Fibroblast of the conjunctiva (primary cell): ENCODE results near the gene CRIP3.
"Not testable (repeated sequence)": the region's sequence is repeated elsewhere in the genome, so short reads cannot be mapped to it uniquely, and the experiment has no call there.

Experiments used
- DNase-seq: peaks from one replicate; pipeline ENCODE4 v3.0.0-alpha.2; 2010; ENCODE audit warnings: low read depth

CRIP3 gene

GRCh38 chr6:43306086-43306485 is 2.5 kb downstream of the CRIP3 start:
- no peak for DNase-seq

- no peak for DNase-seq
These were observed 3.7 kb downstream of the CRIP3 start for GRCh38 chr6:43304882-43305281.

DNA sequence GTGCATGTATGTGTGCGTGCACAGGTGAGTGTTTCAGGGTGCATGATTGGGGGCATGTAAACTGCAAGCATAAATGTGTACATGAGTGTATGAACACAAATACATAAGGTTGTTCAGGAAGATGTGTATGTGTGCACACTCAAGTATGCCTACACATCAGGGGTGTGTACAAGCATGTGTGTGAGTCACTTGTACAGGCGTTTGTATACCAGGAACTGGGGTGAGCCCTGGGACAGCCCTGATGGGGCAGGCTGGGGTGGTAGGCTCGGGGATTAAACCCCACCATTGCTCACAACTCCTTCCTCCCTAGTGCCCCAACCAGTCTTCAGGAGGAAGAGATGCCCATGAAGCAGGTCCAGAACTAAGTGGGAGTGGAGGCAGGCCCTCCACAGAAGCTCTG is 4.3 kb downstream of the CRIP3 start:
- no peak for DNase-seq

GRCh38 chr6:43303751-43304331 is 4.8 kb downstream of the CRIP3 start:
- no peak for DNase-seq

- DNase-seq: not testable (repeated sequence)
These were observed 5.6 kb downstream of the CRIP3 start for GRCh38 chr6:43303006-43303405.

GRCh38 chr6:43302126-43302525 is 6.5 kb downstream of the CRIP3 start:
- DNase-seq: no peak

GRCh38 chr6:43301081-43301870 is 7.3 kb downstream of the CRIP3 start:
- DNase-seq: no peak

- no peak for DNase-seq
These were observed 9.0 kb downstream of the CRIP3 start for GRCh38 chr6:43299338-43300293.

GRCh38 chr6:43298565-43299337 is 9.9 kb downstream of the CRIP3 start:
- DNase-seq: no peak

GRCh38 chr6:43297644-43298564 is 10.7 kb downstream of the CRIP3 start, which contains the start of gene SLC22A7:
TSS of gene SLC22A7 (plus strand) at chr6:43298260. CDS start at chr6:43298359, 99 bp downstream.
- no peak for DNase-seq

- no peak for DNase-seq
These were observed 11.7 kb downstream of the CRIP3 start for GRCh38 chr6:43296780-43297497.

DNA sequence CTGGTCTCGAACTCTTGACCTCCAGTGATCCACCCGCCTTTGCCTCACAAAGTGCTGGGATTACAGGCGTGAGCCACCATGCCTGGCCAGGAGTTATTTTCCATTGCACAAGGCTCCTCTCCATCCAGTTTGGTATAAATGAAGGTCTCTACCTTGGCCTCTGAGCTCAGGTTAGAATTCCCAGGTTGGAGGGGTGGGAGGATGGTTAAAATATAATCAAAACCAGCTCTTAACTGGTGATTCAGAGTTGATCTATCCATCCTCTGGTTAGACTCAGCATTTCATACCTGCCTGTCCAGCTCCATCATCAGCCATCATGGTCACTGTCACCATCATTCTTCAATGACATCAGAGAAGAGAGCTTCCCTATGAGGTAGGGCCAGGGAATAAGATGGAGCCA is 13.2 kb downstream of the CRIP3 start:
- no peak for DNase-seq

DNA sequence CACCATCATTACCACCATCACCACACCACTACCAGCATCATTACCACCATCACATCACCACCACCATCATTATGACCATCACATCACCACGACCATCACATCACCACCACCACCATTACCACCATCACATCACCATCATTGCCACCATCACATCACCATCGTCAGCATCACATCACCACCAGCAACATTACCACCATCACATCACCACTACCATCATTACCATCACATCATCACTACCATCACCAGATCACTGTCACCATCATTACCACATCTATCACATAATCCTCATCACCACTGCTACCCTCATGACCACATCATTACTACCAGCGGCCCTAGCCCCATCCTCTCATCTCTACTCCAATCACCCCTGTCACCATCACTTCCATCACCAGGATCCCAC is 14.1 kb downstream of the CRIP3 start:
- no peak for DNase-seq

GRCh38 chr6:43293698-43294097 is 14.9 kb downstream of the CRIP3 start:
- no peak for DNase-seq

DNA sequence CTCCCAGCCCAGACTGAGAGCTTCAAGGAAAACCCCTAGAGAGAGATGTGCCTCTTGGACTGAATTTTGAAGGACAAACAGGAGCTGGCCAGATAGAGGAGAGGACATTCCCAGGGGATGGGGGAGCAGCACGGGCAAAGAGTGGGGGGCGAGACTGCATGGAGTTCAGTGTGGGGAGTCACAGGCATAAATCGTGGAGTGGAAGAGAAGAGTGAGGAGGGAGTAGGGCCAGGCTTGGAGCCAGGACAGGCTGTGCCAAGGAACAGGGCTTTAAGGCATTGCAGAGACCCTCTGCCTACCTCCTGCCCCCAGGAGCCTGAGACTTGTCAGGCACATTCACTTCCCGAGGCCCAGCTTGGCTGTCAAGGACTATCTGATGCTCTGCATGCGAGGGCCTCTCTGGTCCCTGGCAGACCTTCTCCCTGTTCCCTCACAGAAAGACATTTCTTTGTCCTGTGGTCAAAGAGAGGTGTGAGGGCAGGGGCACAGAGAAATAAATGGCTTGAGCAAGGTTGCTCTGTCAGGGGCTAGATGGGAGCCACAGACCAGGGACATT is 15.8 kb downstream of the CRIP3 start:
- no peak for DNase-seq

GRCh38 chr6:43292341-43292740 is 16.3 kb downstream of the CRIP3 start:
- DNase-seq: no peak

DNA sequence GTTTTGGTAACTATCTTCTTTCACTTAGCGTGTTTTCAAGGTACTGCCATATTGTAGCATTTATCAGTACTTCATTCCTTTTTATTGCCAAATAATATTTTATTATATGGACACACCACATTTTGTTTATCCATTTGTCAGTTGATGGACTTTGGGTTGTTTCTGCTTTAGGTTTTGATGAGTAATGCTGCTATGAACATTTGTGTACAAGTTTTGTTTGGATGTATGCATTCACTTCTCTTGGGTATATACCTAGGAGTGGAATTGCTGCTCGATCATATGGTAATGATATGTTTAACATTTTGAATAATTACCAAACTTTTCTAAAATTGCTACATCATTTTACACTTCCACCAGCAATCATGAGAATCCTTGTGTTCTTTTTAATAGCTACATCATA is 16.9 kb downstream of the CRIP3 start:
- DNase-seq: no peak

GRCh38 chr6:43290905-43291355 is 17.7 kb downstream of the CRIP3 start:
- DNase-seq: no peak

DNA sequence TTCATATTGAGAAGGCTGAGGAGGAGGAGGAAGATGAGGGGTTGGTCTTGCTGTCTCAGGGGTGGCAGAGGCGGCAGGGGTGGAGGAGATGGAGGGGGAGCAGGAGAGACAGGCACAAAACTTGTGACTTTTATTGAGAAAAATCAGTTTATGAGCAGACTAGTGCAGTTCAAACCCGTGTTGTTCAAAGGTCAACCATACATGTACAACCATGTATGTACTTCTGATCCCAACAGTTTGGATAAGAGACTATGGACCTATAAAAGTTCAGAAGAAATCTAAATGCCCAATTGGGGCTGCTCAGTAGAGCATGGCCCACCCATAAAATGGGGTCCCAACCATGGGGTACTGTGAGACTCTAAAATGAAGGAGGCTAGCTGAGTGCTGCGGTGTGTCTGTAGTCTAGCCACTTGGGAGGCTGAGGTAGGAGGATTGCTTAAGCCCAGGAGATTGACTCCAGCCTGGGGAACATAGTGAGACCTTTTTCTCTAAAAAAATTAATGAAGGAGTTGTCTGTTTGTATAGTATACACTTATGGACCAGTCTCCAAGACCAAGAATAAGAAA is 18.2 kb downstream of the CRIP3 start:
- no peak for DNase-seq
